K562 (cell line): ENCODE measurements around the gene SLC35B1. TPM values are rescaled to one million over a fixed set of nuclear protein-coding genes. Genes with fewer than 3 reads are reported as not detected.
A peak's percentile ranks its signal among the peaks of the same experiment; 100 is the strongest.

ENCODE experiments used
- ASH1L ChIP-seq: fragments of 450-650 bp; IDR thresholded peaks from 2 replicates; pipeline ENCODE4 v1.6.1; 2018; ENCODE audit warnings: borderline replicate concordance, mild to moderate bottlenecking, low read depth; ENCODE audit not compliant: partially characterized antibody
- CAMTA2 ChIP-seq: fragments of 250-450 bp; sonication (Bioruptor Pico); conservative IDR thresholded peaks from 2 replicates; pipeline ENCODE4 v1.5.1; 2022
- CBFA2T2 ChIP-seq: fragments of 450-650 bp; conservative IDR thresholded peaks from 2 replicates; pipeline ENCODE4 v1.6.1; 2017; ENCODE audit warnings: mild to moderate bottlenecking
- CC2D1A ChIP-seq: fragments of 450-650 bp; IDR thresholded peaks from 2 replicates; pipeline ENCODE4 v1.6.1; 2017; ENCODE audit warnings: mild to moderate bottlenecking
- CTCFL ChIP-seq: IDR thresholded peaks from 2 replicates; pipeline ENCODE4 v1.6.1; 2011; ENCODE audit warnings: borderline replicate concordance, low read depth, mild to moderate bottlenecking, moderate library complexity, low read length; ENCODE audit not compliant: insufficient read depth, poor library complexity, severe bottlenecking
- DDX20 ChIP-seq: fragments of 450-650 bp; IDR thresholded peaks from 2 replicates; pipeline ENCODE4 v1.6.1; 2016; ENCODE audit warnings: missing genetic modification characterization, low read depth, mild to moderate bottlenecking, missing compliant biosample characterization, moderate library complexity
- GABPA ChIP-seq: fragments of 200-800 bp; sonication (Bioruptor generic); conservative IDR thresholded peaks from 2 replicates; pipeline ENCODE4 v1.6.1; 2016; ENCODE audit warnings: low read depth, missing genetic modification characterization, missing compliant biosample characterization
- MAFF ChIP-seq: IDR thresholded peaks from 2 replicates; pipeline ENCODE4 v1.6.1; 2012; ENCODE audit warnings: low read length, improper control_type of control experiment
- NR0B1 ChIP-seq: fragments of 450-650 bp; IDR thresholded peaks from one replicate; pipeline ENCODE4 v1.6.1; 2018; ENCODE audit warnings: mild to moderate bottlenecking, moderate library complexity; ENCODE audit not compliant: partially characterized antibody
- TRIM25 ChIP-seq: fragments of 450-650 bp; IDR thresholded peaks from 2 replicates; pipeline ENCODE4 v1.7.0; 2016; ENCODE audit warnings: borderline replicate concordance
- ZC3H11A ChIP-seq: IDR thresholded peaks from 2 replicates; pipeline ENCODE4 v1.6.1; 2012; ENCODE audit warnings: low read depth, low read length, improper control_type of control experiment
- ZNF174 ChIP-seq: fragments of 250-450 bp; sonication (Bioruptor Pico); IDR thresholded peaks from 2 replicates; pipeline ENCODE4 v1.4.0; 2020; ENCODE audit warnings: mild to moderate bottlenecking
- polyA plus RNA-seq, 8 experiments: library from polyadenylated mRNA; depleted of rRNA in 4 of 8; stranded (reverse) in 5 of 8; unstranded in 3 of 8; fragments of >200 nt; fragmentation: Nextera tagmentation in 2 of 8; fragmentation: Illumina TruSeq in 1 of 8; extraction: Ambion mirVana in 2 of 8; extraction: Trizol in 1 of 8; gene quantifications; 2 replicates each; pipeline versions ENCODE4 v1.2.1 to v1.2.3, GENCODE V29; 2011 to 2014; ENCODE audit warnings: inconsistent platforms in 1 of 8, missing spikeins in 1 of 8
- total RNA-seq, 7 experiments: library from RNA; depleted of rRNA in 6 of 7; stranded (reverse); fragments of >200 nt in 6 of 7; fragmentation: Illumina TruSeq in 2 of 7; extraction: Trizol in 2 of 7; gene quantifications; 2 replicates each; pipeline versions ENCODE4 v1.2.1 to v1.2.3, GENCODE V29; 2011 to 2021; ENCODE audit warnings: low replicate concordance in 1 of 7
- TF ChIP-seq, protein P1 (sequence below): sonication (generic); formaldehyde crosslinking; IDR thresholded peaks from 2 replicates; pipeline ENCODE4 v1.8.0; 2022; ENCODE audit warnings: mild to moderate bottlenecking, missing genetic modification reagents
- TF ChIP-seq, protein P2 (sequence below): sonication (generic); formaldehyde crosslinking; IDR thresholded peaks from 2 replicates; pipeline ENCODE4 v1.8.1; 2023; ENCODE audit warnings: mild to moderate bottlenecking, missing genetic modification reagents

SLC35B1 gene
- total and polyA plus RNA-seq, 9 of the 15 experiments (the other 6 are each of a cell fraction or from before 2014, with no cell fraction given) = 51.4 to 87.9 (median 66.3) TPM

GRCh38 chr17:49677933-49678847, 29.6 kb downstream of the SLC35B1 start, which contains the start of gene SPOP (continued):
- TF ChIP-seq, protein P1, sequence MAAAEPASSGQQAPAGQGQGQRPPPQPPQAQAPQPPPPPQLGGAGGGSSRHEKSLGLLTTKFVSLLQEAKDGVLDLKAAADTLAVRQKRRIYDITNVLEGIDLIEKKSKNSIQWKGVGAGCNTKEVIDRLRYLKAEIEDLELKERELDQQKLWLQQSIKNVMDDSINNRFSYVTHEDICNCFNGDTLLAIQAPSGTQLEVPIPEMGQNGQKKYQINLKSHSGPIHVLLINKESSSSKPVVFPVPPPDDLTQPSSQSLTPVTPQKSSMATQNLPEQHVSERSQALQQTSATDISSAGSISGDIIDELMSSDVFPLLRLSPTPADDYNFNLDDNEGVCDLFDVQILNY (CRISPR knock-in tag) = no peak
- no peak for TF ChIP-seq CAMTA2
- TF ChIP-seq MAFF = no peak
- TF ChIP-seq ZNF174 (CRISPR knock-in tag) = no peak
- TF ChIP-seq TRIM25 = no peak
- TF ChIP-seq ASH1L = peak; percentile 37
- peak; percentile 49 for TF ChIP-seq GABPA (tag)
- no peak for TF ChIP-seq ZC3H11A
- no peak for TF ChIP-seq CBFA2T2
- no peak for TF ChIP-seq DDX20 (tag)
- TF ChIP-seq CC2D1A = no peak
- TF ChIP-seq NR0B1 = no peak
- TF ChIP-seq, protein P2, sequence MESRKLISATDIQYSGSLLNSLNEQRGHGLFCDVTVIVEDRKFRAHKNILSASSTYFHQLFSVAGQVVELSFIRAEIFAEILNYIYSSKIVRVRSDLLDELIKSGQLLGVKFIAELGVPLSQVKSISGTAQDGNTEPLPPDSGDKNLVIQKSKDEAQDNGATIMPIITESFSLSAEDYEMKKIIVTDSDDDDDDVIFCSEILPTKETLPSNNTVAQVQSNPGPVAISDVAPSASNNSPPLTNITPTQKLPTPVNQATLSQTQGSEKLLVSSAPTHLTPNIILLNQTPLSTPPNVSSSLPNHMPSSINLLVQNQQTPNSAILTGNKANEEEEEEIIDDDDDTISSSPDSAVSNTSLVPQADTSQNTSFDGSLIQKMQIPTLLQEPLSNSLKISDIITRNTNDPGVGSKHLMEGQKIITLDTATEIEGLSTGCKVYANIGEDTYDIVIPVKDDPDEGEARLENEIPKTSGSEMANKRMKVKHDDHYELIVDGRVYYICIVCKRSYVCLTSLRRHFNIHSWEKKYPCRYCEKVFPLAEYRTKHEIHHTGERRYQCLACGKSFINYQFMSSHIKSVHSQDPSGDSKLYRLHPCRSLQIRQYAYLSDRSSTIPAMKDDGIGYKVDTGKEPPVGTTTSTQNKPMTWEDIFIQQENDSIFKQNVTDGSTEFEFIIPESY (CRISPR knock-in tag) = peak; percentile 30
- no peak for TF ChIP-seq CTCFL
